ENCODE measurements around the gene NBPF3.
"Not testable (repeated sequence)": the region's sequence is repeated elsewhere in the genome, so short reads cannot be mapped to it uniquely, and the experiment has no call there.

Gene NBPF3

GRCh38 chr1:21439345-21439720, 604 bp upstream of the NBPF3 start:
- DNase-seq = no peak

- DNase-seq = not testable (repeated sequence)
These were observed 741 bp downstream of the NBPF3 start for GRCh38 chr1:21440630-21441125.

- DNase-seq = not testable (repeated sequence)
These were observed 6.7 kb downstream of the NBPF3 start for GRCh38 chr1:21446647-21447046.

- no peak for DNase-seq
These were observed 7.4 kb downstream of the NBPF3 start for GRCh38 chr1:21447311-21447710.

GRCh38 chr1:21449906-21450305, 10.0 kb downstream of the NBPF3 start:
- DNase-seq = no peak

GRCh38 chr1:21451212-21451611, 11.3 kb downstream of the NBPF3 start:
- DNase-seq = no peak

- no peak for DNase-seq
These were observed 12.1 kb downstream of the NBPF3 start for GRCh38 chr1:21451981-21452411.

- not testable (repeated sequence) for DNase-seq
These were observed 14.2 kb downstream of the NBPF3 start for GRCh38 chr1:21453964-21454614.

GRCh38 chr1:21454904-21455303, 15.0 kb downstream of the NBPF3 start:
- DNase-seq = not testable (repeated sequence)

GRCh38 chr1:21457654-21458053, 17.7 kb downstream of the NBPF3 start:
- DNase-seq = no peak

- not testable (repeated sequence) for DNase-seq
These were observed 25.2 kb downstream of the NBPF3 start for GRCh38 chr1:21465127-21465526.

GRCh38 chr1:21467946-21468345, 28.0 kb downstream of the NBPF3 start:
- not testable (repeated sequence) for DNase-seq

- no peak for DNase-seq
These were observed 28.7 kb downstream of the NBPF3 start for GRCh38 chr1:21468599-21468998.

- DNase-seq = no peak
These were observed 29.6 kb downstream of the NBPF3 start for GRCh38 chr1:21469581-21469980.

GRCh38 chr1:21472861-21473260, 32.9 kb downstream of the NBPF3 start:
- DNase-seq = no peak

GRCh38 chr1:21478356-21478755, 38.4 kb downstream of the NBPF3 start:
- DNase-seq = no peak

- DNase-seq = not testable (repeated sequence)
These were observed 43.9 kb downstream of the NBPF3 start for GRCh38 chr1:21483881-21484280.

- no peak for DNase-seq
These were observed 49.2 kb downstream of the NBPF3 start for GRCh38 chr1:21489146-21489545.

GRCh38 chr1:21490774-21491487, 51.0 kb downstream of the NBPF3 start:
- DNase-seq = no peak

- no peak for DNase-seq
These were observed 51.8 kb downstream of the NBPF3 start for GRCh38 chr1:21491488-21492355.

- no peak for DNase-seq
These were observed 52.4 kb downstream of the NBPF3 start for GRCh38 chr1:21492356-21492625.

- no peak for DNase-seq
These were observed 54.3 kb downstream of the NBPF3 start for GRCh38 chr1:21494196-21494595.

GRCh38 chr1:21495225-21495820, 55.4 kb downstream of the NBPF3 start:
- DNase-seq = no peak
